Astrocyte of the cerebellum (primary cell): ENCODE results near the gene NANP.
"Not testable (repeated sequence)": the region's sequence is repeated elsewhere in the genome, so short reads cannot be mapped to it uniquely, and the experiment has no call there.

Experiments
- DNase-seq: peaks from one replicate; pipeline ENCODE4 v3.0.0-alpha.2; 2011; ENCODE audit warnings: low read depth
- H3K4me3 ChIP-seq: 2 replicates; pipeline ENCODE4 v1.5.1; 2011; ENCODE audit warnings: mild to moderate bottlenecking, low read depth, low read length, moderate library complexity
- in situ Hi-C: cut with HindIII; loops from 2 replicates; pipeline ENCODE4 v1.10.0; 2017; ENCODE audit warnings: low sequenced_read_pairs
- TF ChIP-seq, protein P1 (sequence below): IDR thresholded peaks from 2 replicates; pipeline ENCODE4 v1.5.1; 2012; ENCODE audit warnings: low read length, low read depth, moderate library complexity, mild to moderate bottlenecking; ENCODE audit errors: missing control alignments

NANP gene

DNA sequence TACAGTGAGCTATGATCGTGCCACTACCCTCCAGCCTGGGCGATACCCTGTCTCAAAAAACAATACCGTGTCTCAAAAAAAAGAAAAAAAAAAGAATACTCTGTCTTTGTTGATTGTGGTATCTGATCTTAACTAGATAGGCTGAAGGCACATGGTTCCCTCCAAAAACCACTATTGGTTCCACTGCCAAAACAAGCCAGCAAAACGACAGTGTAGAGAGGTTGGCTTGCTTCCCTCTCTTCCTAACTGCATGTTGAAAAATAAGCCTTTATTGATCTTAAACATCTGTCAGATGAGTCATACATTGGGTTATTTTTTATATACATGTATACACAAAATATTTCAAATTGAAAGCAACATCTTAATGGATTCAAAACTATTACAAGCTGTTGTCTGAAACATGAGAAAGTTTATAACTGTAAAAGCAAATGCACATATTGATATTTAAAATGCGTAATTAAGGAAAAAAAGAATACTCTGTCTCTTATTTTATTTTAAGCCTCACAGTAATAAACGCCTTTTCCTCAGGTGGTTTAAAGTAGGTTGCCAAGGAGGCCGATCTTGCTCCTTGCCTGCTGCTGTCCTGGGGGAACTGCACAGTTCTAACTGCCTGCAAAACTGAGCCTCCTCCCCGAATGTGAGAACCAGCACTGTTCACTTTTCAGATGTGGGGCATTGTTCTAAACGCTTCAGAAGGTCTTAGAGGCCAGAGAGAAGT, 31.5 kb downstream of the NANP start:
- H3K4me3 ChIP-seq: no peak overlapping the region
- no peak for DNase-seq
- in situ Hi-C loops: no loop called here
- TF ChIP-seq, protein P1, sequence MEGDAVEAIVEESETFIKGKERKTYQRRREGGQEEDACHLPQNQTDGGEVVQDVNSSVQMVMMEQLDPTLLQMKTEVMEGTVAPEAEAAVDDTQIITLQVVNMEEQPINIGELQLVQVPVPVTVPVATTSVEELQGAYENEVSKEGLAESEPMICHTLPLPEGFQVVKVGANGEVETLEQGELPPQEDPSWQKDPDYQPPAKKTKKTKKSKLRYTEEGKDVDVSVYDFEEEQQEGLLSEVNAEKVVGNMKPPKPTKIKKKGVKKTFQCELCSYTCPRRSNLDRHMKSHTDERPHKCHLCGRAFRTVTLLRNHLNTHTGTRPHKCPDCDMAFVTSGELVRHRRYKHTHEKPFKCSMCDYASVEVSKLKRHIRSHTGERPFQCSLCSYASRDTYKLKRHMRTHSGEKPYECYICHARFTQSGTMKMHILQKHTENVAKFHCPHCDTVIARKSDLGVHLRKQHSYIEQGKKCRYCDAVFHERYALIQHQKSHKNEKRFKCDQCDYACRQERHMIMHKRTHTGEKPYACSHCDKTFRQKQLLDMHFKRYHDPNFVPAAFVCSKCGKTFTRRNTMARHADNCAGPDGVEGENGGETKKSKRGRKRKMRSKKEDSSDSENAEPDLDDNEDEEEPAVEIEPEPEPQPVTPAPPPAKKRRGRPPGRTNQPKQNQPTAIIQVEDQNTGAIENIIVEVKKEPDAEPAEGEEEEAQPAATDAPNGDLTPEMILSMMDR: no peak

DNA sequence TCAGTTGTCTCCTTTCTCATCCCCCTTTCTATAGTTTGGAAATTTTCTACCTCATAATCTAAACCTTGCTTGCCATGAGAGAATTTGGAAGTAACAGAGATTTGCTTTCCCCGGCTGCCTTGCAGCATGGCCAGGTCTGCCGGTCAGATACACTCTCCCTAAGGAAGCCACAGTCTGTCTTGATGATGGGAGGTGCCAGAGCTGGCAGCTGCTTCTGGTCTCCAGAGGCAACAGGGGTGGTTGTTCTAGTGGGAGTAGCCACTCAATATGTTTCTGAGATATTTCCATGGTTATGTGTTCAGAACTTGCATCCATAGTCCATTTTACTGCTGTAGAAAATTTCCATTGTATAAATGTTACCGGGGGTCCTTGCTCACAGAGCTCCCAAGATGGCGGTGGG, 33.0 kb downstream of the NANP start:
- H3K4me3 ChIP-seq, DNase-seq, in situ Hi-C loops: not testable (repeated sequence)

DNA sequence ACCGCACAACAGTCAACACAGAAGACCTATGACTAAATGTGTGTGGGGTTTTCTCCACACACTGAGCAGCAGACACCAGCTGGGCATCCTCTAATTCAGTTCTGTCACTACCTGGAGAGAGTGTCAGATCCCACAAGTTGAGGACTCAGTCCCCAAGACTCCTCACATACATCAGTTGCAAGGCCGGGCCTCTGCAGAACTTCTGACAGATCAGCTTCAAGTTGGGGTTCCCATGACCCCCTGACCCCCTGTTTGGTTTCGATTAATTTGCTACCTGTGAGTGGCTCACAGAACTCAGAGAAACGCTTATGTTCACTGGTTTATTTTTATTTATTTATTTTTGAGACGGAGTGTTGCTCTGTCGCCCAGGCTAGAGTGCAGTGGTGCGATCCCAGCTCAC, 35.3 kb downstream of the NANP start:
- no peak overlapping the region for H3K4me3 ChIP-seq
- in situ Hi-C loops: no loop called here
- TF ChIP-seq, protein P1: no peak

DNA sequence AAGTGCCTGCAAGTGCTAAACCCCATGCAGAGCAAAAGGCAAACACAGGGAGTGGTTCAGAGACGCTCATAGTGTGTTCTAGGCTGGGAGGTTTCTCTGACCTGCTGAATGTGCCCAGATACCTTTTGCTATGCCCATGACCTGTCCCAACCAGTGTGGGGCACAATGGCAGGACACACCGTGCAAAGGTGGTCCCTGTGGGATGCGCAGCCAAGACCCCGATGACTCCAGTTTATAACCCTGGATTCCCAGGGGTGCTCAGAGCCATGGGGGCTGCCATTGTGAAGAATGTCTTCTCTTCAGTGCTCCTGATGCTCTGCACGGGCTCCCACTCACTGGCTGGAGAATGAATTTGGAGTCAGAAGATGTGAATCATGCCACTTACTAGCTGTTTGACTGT, 36.3 kb downstream of the NANP start:
- in situ Hi-C loops: no loop called here
- DNase-seq: no peak
- TF ChIP-seq, protein P1: no peak
- H3K4me3 ChIP-seq: no peak overlapping the region

More for the DNA sequence above, 35.3 kb downstream of the NANP start:
- DNase-seq: no peak

DNA sequence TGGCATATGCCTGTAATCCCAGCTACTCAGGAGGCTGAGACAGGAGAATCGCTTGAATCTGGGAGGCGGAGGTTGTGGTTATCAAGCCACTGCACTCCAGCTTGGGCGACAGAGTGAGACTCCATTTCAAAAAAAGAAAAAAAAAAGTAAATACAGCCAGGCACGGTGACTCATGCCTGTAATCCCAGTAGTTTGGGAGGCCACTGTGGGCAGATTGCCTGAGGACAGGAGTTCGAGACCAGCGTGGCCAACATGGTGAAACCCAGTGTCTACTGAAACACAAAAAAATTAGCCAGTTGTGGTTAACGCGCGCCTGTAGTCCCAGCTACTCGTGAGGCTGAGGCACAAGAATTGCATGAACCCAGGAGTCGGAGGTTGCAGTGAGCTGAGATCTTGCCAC, 36.9 kb downstream of the NANP start:
- TF ChIP-seq, protein P1: no peak
- in situ Hi-C loops: no loop called here
- no peak for DNase-seq
- H3K4me3 ChIP-seq: no peak overlapping the region

DNA sequence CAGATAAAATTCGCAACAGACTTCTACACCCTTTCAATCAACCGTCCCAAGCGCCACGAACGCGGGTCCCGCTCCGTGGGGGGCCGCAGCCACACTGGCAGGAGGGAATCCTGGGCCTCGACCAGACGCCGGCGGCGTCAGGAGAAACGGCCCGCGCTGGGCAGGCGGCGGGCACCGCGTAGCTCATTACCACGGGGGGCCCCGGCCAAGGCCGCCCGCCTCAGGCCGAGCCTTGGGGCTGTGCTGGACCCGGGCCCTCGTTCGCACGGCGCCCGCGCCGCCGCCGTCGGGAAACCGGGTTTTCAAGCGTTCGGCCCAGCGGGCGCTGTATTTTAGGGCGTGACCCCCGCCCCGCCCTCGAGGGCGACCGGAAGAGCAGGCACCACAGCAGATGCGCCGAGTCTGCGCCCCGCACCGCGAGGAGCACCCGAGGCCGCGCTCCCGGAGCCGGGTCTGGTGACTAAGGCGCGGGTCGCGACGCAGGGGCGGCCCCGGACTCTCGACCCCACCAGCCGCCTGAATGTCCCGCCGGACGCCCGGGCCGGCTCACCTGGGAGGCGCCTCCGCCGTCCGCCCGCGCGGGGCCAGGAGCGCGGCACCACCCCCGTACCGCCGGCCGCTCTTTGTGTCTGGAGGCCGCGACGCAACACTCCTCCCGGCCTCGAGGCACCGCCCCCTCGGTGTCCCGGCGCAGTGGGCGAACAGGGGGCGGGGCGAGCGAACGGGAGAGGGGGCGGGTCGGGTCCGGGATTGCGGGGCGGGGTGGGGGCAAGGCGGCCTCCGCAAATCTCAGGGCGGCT, 38.7 kb downstream of the NANP start, which contains the start of gene NINL:
Gene NINL, minus strand, starts transcription at position 627 of the 800 bp plus-strand sequence. CDS start 58,944 bp downstream, outside the sequence.
- DNase-seq: no peak
- in situ Hi-C loops: no loop called here
- H3K4me3 ChIP-seq: peak within 1 kb of the TSS; percentile 66
- TF ChIP-seq, protein P1: no peak

DNA sequence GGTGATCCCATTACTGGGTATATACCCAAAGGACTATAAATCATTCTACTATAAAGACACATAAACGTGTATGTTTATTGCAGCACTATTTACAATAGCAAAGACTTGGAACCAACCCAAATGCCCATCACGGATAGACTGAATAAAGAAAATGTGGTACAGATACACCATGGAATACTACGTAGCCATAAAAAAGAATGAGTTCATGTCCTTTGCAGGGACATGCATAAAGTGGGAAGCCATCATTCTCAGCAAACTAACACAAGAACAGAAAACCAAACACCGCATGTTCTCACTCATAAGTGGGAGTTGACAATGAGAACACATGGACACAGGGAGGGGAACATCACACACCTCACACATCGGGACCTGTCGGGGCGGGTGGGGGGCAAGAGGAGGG, 40.2 kb downstream of the NANP start:
- in situ Hi-C loops, H3K4me3 ChIP-seq, DNase-seq: not testable (repeated sequence)
